ENCODE measurements around the gene POLR3G. TPM values are rescaled to one million over a fixed set of nuclear protein-coding genes. Genes with fewer than 3 reads are reported as not detected.

The POLR3G gene
- total and polyA plus RNA-seq, 2 experiments from 2014 or later, result 0.79 to 3.5 TPM

- TF ChIP-seq CTCF (IDR thresholded peaks at IDR 0.05; ENCODE audit: poor library complexity) (no peak), EZH2 (IDR thresholded peaks at IDR 0.05; ENCODE audit: borderline replicate concordance) (no peak), EZH2phosphoT487 (IDR thresholded peaks at IDR 0.05; ENCODE audit: low read depth, severe bottlenecking, unreplicated experiment) (no peak)
- H2AFZ ChIP-seq, result no peak overlapping the region
- H3K4me2 ChIP-seq, result no peak overlapping the region
- H3K27ac ChIP-seq, result no peak overlapping the region
- no peaks in the 10 kb centered on the region for H3K36me3 ChIP-seq (replicated peaks; ENCODE audit: insufficient read depth, low read depth)
- DNase-seq (ENCODE audit: low spot score), result no peak
- H4K20me1 ChIP-seq (ENCODE audit: insufficient read depth, poor library complexity, severe bottlenecking), result no peaks in the 10 kb centered on the region
- no peaks in the 10 kb centered on the region for H3K9me3 ChIP-seq (ENCODE audit: low read depth)
- H3K9me2 ChIP-seq (replicated peaks; ENCODE audit: insufficient read depth), result no peaks in the 10 kb centered on the region
- no peaks in the 10 kb centered on the region for H3K79me2 ChIP-seq
- no peak overlapping the region for H3K4me3 ChIP-seq
- H3K4me1 ChIP-seq (ENCODE audit: insufficient read depth), result peaks cover 9% of the 10 kb centered on the region
- H3K27me3 ChIP-seq, result no peaks in the 10 kb centered on the region
These were observed 74.6 kb downstream of the POLR3G start for GRCh38 chr5:90549223-90549622.

GRCh38 chr5:90549729-90550275 is 75.1 kb downstream of the POLR3G start:
- Histone ChIP-seq H3K4me2 (no peak overlapping the region), H3K9me2 (replicated peaks; ENCODE audit: insufficient read depth) (no peaks in the 10 kb centered on the region), H2AFZ (no peak overlapping the region), H3K79me2 (no peaks in the 10 kb centered on the region), H3K4me1 (ENCODE audit: insufficient read depth) (peaks cover 9% of the 10 kb centered on the region), H3K9me3 (ENCODE audit: low read depth) (no peaks in the 10 kb centered on the region), H3K36me3 (replicated peaks; ENCODE audit: insufficient read depth, low read depth) (no peaks in the 10 kb centered on the region), H3K4me3 (no peak overlapping the region), H3K27ac (no peak overlapping the region), H3K27me3 (no peaks in the 10 kb centered on the region), H4K20me1 (ENCODE audit: insufficient read depth, poor library complexity, severe bottlenecking) (no peaks in the 10 kb centered on the region)
- WGBS (ENCODE audit: low lambda C conversion rate, missing lambda C conversion rate), result 84% methylated on average over 2 of the region's 2 CpGs
- DNase-seq (ENCODE audit: low spot score), result no peak
- TF ChIP-seq CTCF (IDR thresholded peaks at IDR 0.05; ENCODE audit: poor library complexity) (no peak), EZH2phosphoT487 (IDR thresholded peaks at IDR 0.05; ENCODE audit: low read depth, severe bottlenecking, unreplicated experiment) (no peak)

GRCh38 chr5:90550963-90551362 is 76.3 kb downstream of the POLR3G start:
- no peaks in the 10 kb centered on the region for H3K9me3 ChIP-seq (ENCODE audit: low read depth)
- no peak for DNase-seq (ENCODE audit: low spot score)
- no peaks in the 10 kb centered on the region for H3K27me3 ChIP-seq
- H3K27ac ChIP-seq, result no peak overlapping the region
- H4K20me1 ChIP-seq (ENCODE audit: insufficient read depth, poor library complexity, severe bottlenecking), result no peaks in the 10 kb centered on the region
- no peaks in the 10 kb centered on the region for H3K36me3 ChIP-seq (replicated peaks; ENCODE audit: insufficient read depth, low read depth)
- H3K4me1 ChIP-seq (ENCODE audit: insufficient read depth), result peaks cover 9% of the 10 kb centered on the region
- no peaks in the 10 kb centered on the region for H3K9me2 ChIP-seq (replicated peaks; ENCODE audit: insufficient read depth)
- TF ChIP-seq EZH2phosphoT487 (IDR thresholded peaks at IDR 0.05; ENCODE audit: low read depth, severe bottlenecking, unreplicated experiment) (no peak), EZH2 (IDR thresholded peaks at IDR 0.05; ENCODE audit: borderline replicate concordance) (no peak), CTCF (IDR thresholded peaks at IDR 0.05; ENCODE audit: poor library complexity) (no peak)
- H3K4me2 ChIP-seq, result no peak overlapping the region
- H2AFZ ChIP-seq, result no peak overlapping the region
- H3K79me2 ChIP-seq, result no peaks in the 10 kb centered on the region
- 83% methylated on average over 3 of the region's 3 CpGs for WGBS (ENCODE audit: low lambda C conversion rate, missing lambda C conversion rate)
- no peak overlapping the region for H3K4me3 ChIP-seq

- Histone ChIP-seq H2AFZ (no peak overlapping the region), H3K36me3 (replicated peaks; ENCODE audit: insufficient read depth, low read depth) (no peaks in the 10 kb centered on the region), H3K4me3 (no peak overlapping the region), H3K4me2 (no peak overlapping the region), H4K20me1 (ENCODE audit: insufficient read depth, poor library complexity, severe bottlenecking) (no peaks in the 10 kb centered on the region), H3K27ac (no peak overlapping the region), H3K4me1 (ENCODE audit: insufficient read depth) (peaks cover 9% of the 10 kb centered on the region), H3K9me2 (replicated peaks; ENCODE audit: insufficient read depth) (no peaks in the 10 kb centered on the region), H3K9me3 (ENCODE audit: low read depth) (no peaks in the 10 kb centered on the region), H3K27me3 (no peaks in the 10 kb centered on the region), H3K79me2 (no peaks in the 10 kb centered on the region)
- TF ChIP-seq CTCF (IDR thresholded peaks at IDR 0.05; ENCODE audit: poor library complexity), result no peak
- TF ChIP-seq EZH2 (IDR thresholded peaks at IDR 0.05; ENCODE audit: borderline replicate concordance), result no peak
- 78% methylated on average over 5 of the region's 5 CpGs for WGBS (ENCODE audit: low lambda C conversion rate, missing lambda C conversion rate)
- DNase-seq (ENCODE audit: low spot score), result no peak
These were observed 76.7 kb downstream of the POLR3G start for GRCh38 chr5:90551376-90551775.

Data from hepatocyte (in vitro differentiated cells).